Liver (tissue), 3 donors: Measurements from ENCODE around the gene FLOT1.

Experiments used
- JUND ChIP-seq, 2 donors: IDR thresholded peaks; 2 replicates each; pipeline ENCODE4 v1.6.1; 2016; ENCODE audit warnings: antibody characterized with exemption in 2 of 2
- TF ChIP-seq, protein P1 (sequence below): fragments of 150-350 bp; IDR thresholded peaks from 2 replicates; pipeline ENCODE4 v1.5.1; 2017; ENCODE audit warnings: improper control_type of control experiment, low read depth, low read length; ENCODE audit not compliant: missing input control
- donor health status: healthy.
- donor health status: healthy.

DNA sequence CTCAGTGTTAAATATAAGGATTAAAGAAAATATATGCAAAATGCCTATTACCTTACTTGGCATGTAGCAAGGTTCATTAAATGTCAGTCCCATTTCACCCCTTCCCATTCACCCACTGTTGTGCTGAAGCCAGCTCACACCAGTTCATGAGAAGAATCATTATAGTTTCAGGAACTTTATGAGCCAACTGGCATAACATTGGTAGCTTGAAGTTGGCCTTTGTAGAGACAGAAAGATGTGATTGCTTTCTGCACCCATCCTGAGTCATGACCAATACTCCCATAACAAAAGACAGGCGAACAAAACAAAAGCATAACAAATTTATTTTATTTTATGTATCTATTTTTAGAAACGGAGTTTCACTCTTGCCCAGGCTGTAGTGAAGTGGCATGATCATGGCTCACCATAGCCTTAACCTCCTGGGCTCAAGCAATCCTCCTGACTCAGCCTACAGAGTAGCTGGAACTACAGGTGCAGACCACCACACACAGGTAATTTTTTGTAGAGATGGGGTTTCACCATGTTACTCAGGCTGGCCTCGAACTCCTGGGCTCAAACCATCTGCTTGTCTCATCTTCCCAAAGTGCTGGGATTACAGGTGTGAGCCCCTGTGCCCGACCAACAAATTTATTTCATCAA lies 19.4 kb upstream of the FLOT1 start:
- TF ChIP-seq, protein P1, sequence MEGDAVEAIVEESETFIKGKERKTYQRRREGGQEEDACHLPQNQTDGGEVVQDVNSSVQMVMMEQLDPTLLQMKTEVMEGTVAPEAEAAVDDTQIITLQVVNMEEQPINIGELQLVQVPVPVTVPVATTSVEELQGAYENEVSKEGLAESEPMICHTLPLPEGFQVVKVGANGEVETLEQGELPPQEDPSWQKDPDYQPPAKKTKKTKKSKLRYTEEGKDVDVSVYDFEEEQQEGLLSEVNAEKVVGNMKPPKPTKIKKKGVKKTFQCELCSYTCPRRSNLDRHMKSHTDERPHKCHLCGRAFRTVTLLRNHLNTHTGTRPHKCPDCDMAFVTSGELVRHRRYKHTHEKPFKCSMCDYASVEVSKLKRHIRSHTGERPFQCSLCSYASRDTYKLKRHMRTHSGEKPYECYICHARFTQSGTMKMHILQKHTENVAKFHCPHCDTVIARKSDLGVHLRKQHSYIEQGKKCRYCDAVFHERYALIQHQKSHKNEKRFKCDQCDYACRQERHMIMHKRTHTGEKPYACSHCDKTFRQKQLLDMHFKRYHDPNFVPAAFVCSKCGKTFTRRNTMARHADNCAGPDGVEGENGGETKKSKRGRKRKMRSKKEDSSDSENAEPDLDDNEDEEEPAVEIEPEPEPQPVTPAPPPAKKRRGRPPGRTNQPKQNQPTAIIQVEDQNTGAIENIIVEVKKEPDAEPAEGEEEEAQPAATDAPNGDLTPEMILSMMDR: no peak
- no peak for TF ChIP-seq JUND (IDR thresholded peaks at IDR 0.05)
